ENCODE results near the gene MT1B. TPM values are rescaled to one million over a fixed set of nuclear protein-coding genes. Genes with fewer than 3 reads are reported as not detected.

Gene MT1B
- total RNA-seq, 4 donors from 2014 or later, result not detected

- TF ChIP-seq POLR2AphosphoS5 (IDR thresholded peaks at IDR 0.05), result no peak
- 17% methylated on average over 8 of the region's 8 CpGs for WGBS
- Histone ChIP-seq H3K27me3 (no peaks in the 10 kb centered on the region), H3K4me1 (peaks cover 66% of the 10 kb centered on the region), H3K27ac (peak overlapping the region; percentile 96), H3K9me3 (no peaks in the 10 kb centered on the region), H3K36me3 (no peaks in the 10 kb centered on the region), H3K4me3 (peak overlapping the region; percentile 73)
- no peak for DNase-seq (ENCODE audit: low spot score in 2 of 2)
These were observed 45.1 kb upstream of the MT1B start for GRCh38 chr16:56606476-56607108.

GRCh38 chr16:56607109-56607618, 44.5 kb upstream of the MT1B start:
- peak; percentile 88 for TF ChIP-seq EP300 (IDR thresholded peaks at IDR 0.05)
- no peak for TF ChIP-seq CTCF (IDR thresholded peaks at IDR 0.05)
- peak; percentile 92 to 99 (median 94) for TF ChIP-seq POLR2AphosphoS5 (IDR thresholded peaks at IDR 0.05)
- peak in 1 of 2 donors; percentile 33 for TF ChIP-seq POLR2A (IDR thresholded peaks at IDR 0.05)
- DNase-seq (ENCODE audit: low spot score in 2 of 2), result peak; percentile 95 to 96
- 41% methylated on average over 11 of the region's 14 CpGs for WGBS
- Histone ChIP-seq H3K27ac (peak overlapping the region; percentile 96), H3K4me1 (peaks cover 67% of the 10 kb centered on the region), H3K4me3 (peak overlapping the region; percentile 73), H3K9me3 (no peaks in the 10 kb centered on the region), H3K36me3 (no peaks in the 10 kb centered on the region), H3K27me3 (no peaks in the 10 kb centered on the region)

- no peaks in the 10 kb centered on the region for H3K36me3 ChIP-seq
- no peak for DNase-seq (ENCODE audit: low spot score in 2 of 2)
- peaks cover 67% of the 10 kb centered on the region for H3K4me1 ChIP-seq
- H3K4me3 ChIP-seq, result peak overlapping the region; percentile 73
- 41% methylated on average over 2 of the region's 2 CpGs for WGBS
- TF ChIP-seq EP300 (IDR thresholded peaks at IDR 0.05) (no peak), POLR2AphosphoS5 (IDR thresholded peaks at IDR 0.05) (no peak), POLR2A (IDR thresholded peaks at IDR 0.05) (peak in 1 of 2 donors; percentile 4)
- H3K9me3 ChIP-seq, result no peaks in the 10 kb centered on the region
- peak overlapping the region; percentile 96 for H3K27ac ChIP-seq
- H3K27me3 ChIP-seq, result no peaks in the 10 kb centered on the region
These were observed 44.0 kb upstream of the MT1B start for GRCh38 chr16:56607675-56608042.

- Histone ChIP-seq H3K9me3 (no peaks in the 10 kb centered on the region), H3K27ac (peak within 1 kb of the TSS; percentile 96), H3K4me1 (peaks cover 67% of the 10 kb centered on the region), H3K27me3 (no peaks in the 10 kb centered on the region), H3K36me3 (no peaks in the 10 kb centered on the region), H3K4me3 (peak within 1 kb of the TSS; percentile 73)
- peak; percentile 96 to 97 for DNase-seq (ENCODE audit: low spot score in 2 of 2)
- TF ChIP-seq CTCF (IDR thresholded peaks at IDR 0.05), result no peak
- peak; percentile 31 for TF ChIP-seq EP300 (IDR thresholded peaks at IDR 0.05)
- peak; percentile 94 to 97 for TF ChIP-seq POLR2A (IDR thresholded peaks at IDR 0.05)
- TF ChIP-seq POLR2AphosphoS5 (IDR thresholded peaks at IDR 0.05), result peak; percentile 84 to 96 (median 91)
- 9% methylated on average over 29 of the region's 62 CpGs for WGBS
These were observed 43.4 kb upstream of the MT1B start, which contains the start of gene MT2A for GRCh38 chr16:56608043-56608875. Gene MT2A (plus strand): TSS chr16:56608584. CDS start chr16:56608656, 72 bp downstream.

GRCh38 chr16:56608876-56609462, 42.7 kb upstream of the MT1B start:
- Histone ChIP-seq H3K27ac (peak overlapping the region; percentile 96), H3K36me3 (no peaks in the 10 kb centered on the region), H3K27me3 (no peaks in the 10 kb centered on the region), H3K4me1 (peaks cover 67% of the 10 kb centered on the region), H3K9me3 (no peaks in the 10 kb centered on the region), H3K4me3 (peak overlapping the region; percentile 73)
- DNase-seq (ENCODE audit: low spot score in 2 of 2), result no peak
- TF ChIP-seq EP300 (IDR thresholded peaks at IDR 0.05) (no peak), POLR2A (IDR thresholded peaks at IDR 0.05) (no peak), POLR2AphosphoS5 (IDR thresholded peaks at IDR 0.05) (no peak), CTCF (IDR thresholded peaks at IDR 0.05) (no peak)
- WGBS, result under 1% methylated on average over 21 of the region's 21 CpGs
